ENCODE measurements around the gene OR4E1.
"Not testable (repeated sequence)": the region's sequence is repeated elsewhere in the genome, so short reads cannot be mapped to it uniquely, and the experiment has no call there.

Gene OR4E1

GRCh38 chr14:21673718-21674117 lies at the start of gene OR4E1:
Gene OR4E1 (minus strand): TSS chr14:21673818. CDS start chr14:21670935, 2,883 bp downstream.
- no peak for FAIRE-seq

- no peak for FAIRE-seq
These were observed 47.9 kb upstream of the OR4E1 start for GRCh38 chr14:21721504-21721903.

GRCh38 chr14:21719841-21720240 lies 46.2 kb upstream of the OR4E1 start:
- FAIRE-seq = no peak

GRCh38 chr14:21714318-21714929 lies 40.8 kb upstream of the OR4E1 start:
- no peak for FAIRE-seq

- FAIRE-seq = no peak
These were observed 38.4 kb upstream of the OR4E1 start for GRCh38 chr14:21712036-21712435.

GRCh38 chr14:21711360-21711961 lies 37.8 kb upstream of the OR4E1 start:
- peak; percentile 91 for FAIRE-seq

- no peak for FAIRE-seq
These were observed 30.7 kb upstream of the OR4E1 start for GRCh38 chr14:21704338-21704737.

- FAIRE-seq = no peak
These were observed 30.0 kb upstream of the OR4E1 start for GRCh38 chr14:21703357-21704326.

- FAIRE-seq = no peak
These were observed 28.7 kb upstream of the OR4E1 start for GRCh38 chr14:21702316-21702715.

GRCh38 chr14:21699551-21699950 lies 25.9 kb upstream of the OR4E1 start:
- FAIRE-seq = no peak

GRCh38 chr14:21698538-21698937 lies 24.9 kb upstream of the OR4E1 start:
- FAIRE-seq = not testable (repeated sequence)

GRCh38 chr14:21697662-21698061 lies 24.0 kb upstream of the OR4E1 start:
- not testable (repeated sequence) for FAIRE-seq

GRCh38 chr14:21694425-21694824 lies 20.8 kb upstream of the OR4E1 start:
- FAIRE-seq = no peak

- FAIRE-seq = no peak
These were observed 12.8 kb upstream of the OR4E1 start for GRCh38 chr14:21686468-21686867.

- no peak for FAIRE-seq
These were observed 6.5 kb upstream of the OR4E1 start for GRCh38 chr14:21680072-21680471.

GRCh38 chr14:21675566-21675965 lies 1.9 kb upstream of the OR4E1 start:
- FAIRE-seq = no peak

- FAIRE-seq = no peak
These were observed 1.5 kb downstream of the OR4E1 start for GRCh38 chr14:21672116-21672515.

- FAIRE-seq = no peak
These were observed 2.2 kb downstream of the OR4E1 start for GRCh38 chr14:21671371-21671770.

GRCh38 chr14:21669284-21669683 lies 4.3 kb downstream of the OR4E1 start:
- no peak for FAIRE-seq

- no peak for FAIRE-seq
These were observed 5.2 kb downstream of the OR4E1 start for GRCh38 chr14:21668377-21668776.

- no peak for FAIRE-seq
These were observed 16.6 kb downstream of the OR4E1 start for GRCh38 chr14:21656980-21657379.

GRCh38 chr14:21654215-21654614 lies 19.4 kb downstream of the OR4E1 start:
- FAIRE-seq = no peak

GRCh38 chr14:21653331-21653885 lies 20.2 kb downstream of the OR4E1 start, which contains the start of gene OR4E2:
Gene OR4E2 (plus strand): TSS chr14:21653835. CDS start chr14:21665083, 11,248 bp downstream.
- no peak for FAIRE-seq

Measured in G401.6 (cell line).